CD4-positive, alpha-beta T cell treated with Interleukin-15 for 1 hour (primary cell): ENCODE data around the gene MMP12.

Source experiments
- DNase-seq: peaks from one replicate; pipeline ENCODE4 v3.0.0-alpha.2; 2020

The MMP12 gene

DNA sequence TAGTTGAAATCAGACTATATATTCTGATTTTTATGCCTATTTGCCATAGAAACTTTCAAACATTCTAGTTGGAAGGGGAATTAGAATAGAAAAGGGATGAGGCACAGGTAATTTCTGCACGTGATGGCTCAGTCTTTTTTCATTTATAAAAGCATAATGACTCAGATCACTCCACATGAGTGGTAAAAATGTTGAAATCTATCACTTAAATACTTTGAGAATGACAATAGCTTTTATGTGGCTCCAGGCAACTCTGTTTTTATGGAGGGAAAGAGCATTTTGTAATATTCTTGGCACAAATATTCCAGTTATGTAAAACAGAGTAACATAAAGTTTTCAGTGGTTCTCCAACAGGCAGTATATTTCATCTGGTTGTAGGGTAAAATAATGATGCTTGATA lies 25.5 kb downstream of the MMP12 start:
- no peak for DNase-seq

DNA sequence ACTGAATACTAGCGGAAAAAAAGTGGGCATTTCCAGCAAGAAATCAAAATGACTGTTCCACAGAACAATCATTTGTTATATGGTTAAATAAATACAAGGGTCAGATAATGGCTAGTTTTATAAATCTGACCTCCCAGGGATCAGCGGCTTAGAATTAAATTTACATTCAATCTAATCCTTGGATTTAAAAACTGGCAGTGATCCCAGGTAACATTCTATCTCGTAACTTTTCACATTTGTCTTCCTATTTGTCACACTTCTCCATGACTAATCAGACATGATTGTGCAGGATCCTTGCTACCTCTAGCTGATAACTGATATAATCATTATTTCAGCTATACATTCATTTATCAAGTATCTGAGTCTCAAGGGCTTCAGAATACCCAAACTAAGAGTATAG lies 28.5 kb downstream of the MMP12 start:
- DNase-seq, result no peak

DNA sequence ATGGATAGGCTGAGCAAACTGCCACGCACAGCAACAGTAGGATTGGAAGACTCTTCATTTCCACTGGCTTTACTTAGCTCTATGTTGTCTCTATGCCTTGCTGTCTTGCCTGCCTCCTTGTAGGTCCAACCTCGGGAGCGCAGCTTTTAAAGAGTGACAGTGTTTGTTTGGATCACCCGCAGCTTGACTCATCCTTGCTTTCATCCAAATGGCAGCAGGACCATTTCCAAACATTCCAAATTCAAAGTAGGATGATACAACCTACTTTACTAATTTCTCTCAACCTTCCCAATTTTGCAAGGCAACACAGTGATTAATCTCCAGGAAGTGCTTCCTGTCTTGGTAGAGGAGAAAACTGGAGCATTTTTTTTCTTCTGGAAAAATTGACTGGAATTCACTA lies 31.3 kb downstream of the MMP12 start, which contains the start of gene MMP3:
TSS of gene MMP3 (minus strand) at position 121 of the 400 bp plus-strand sequence. CDS start at position 58, 63 bp downstream.
- no peak for DNase-seq

DNA sequence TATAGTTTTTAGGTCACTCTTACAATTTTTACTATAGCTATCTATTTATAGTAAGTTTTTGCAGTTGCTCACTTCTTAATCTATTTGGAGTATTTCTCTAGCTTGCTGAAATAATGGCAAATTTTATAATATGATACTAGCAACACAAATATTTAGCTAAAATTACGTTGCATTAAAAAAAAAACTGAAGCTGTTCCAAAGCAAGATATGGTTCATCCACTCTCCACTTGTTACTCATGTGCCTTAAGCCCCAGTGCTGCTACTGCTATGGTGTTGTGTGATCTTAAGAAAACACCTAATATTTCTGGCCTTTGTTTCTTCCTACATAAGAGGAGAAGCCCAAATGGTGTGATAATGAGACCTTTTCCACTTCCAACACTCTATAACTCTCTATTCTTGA lies 31.9 kb downstream of the MMP12 start:
- DNase-seq, result no peak

DNA sequence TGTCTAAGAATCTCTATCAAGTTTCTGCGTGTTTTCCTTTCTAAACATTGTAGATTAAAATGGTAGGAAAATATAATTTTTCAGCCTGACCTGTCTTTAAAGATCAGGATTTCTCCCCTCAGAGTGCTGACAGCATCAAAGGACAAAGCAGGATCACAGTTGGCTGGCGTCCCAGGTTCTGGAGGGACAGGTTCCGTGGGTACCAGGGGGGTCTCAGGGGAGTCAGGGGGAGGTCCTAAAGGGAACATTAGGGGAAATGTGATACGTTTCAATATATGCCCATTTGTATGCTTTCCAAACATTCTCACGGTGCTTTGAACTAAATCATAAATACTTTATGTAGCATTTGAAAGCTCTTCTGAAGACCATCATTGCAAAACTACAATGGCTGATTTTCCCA lies 34.8 kb downstream of the MMP12 start:
- DNase-seq, result no peak

DNA sequence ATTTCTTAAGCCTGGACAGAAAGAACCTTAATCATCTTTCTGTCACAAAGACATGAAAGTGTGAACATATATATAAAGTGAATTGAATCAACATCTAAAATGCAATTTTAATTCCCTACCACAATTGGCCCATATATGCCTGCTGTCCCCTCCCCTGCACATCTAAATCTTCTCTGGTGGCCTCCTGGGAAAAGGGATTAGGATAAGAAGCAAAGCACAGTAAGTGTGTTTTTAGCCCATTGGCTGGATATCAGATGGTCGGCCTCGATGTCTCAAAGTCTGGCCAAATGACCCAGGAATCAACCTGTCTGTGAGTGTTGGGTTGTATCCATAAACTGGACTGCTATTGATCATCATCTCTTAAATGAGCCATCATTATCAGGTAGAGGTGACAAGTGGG lies 37.1 kb downstream of the MMP12 start:
- no peak for DNase-seq

DNA sequence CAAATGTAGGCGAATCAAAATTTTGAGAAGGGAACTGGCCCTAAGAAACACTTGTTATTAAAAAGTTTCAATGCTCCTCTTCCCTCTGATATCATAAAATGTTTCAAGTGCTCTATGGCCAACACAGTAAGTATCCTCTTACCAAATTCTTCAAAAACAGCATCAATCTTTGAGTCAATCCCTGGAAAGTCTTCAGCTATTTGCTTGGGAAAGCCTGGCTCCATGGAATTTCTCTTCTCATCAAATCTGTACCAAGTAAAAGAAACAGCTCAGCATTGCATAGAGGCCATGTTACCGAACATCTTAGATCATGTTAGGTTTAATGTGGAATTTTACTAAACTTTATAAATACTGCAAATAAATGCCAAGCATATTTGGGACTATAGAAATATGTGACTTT lies 37.6 kb downstream of the MMP12 start:
- DNase-seq, result no peak

DNA sequence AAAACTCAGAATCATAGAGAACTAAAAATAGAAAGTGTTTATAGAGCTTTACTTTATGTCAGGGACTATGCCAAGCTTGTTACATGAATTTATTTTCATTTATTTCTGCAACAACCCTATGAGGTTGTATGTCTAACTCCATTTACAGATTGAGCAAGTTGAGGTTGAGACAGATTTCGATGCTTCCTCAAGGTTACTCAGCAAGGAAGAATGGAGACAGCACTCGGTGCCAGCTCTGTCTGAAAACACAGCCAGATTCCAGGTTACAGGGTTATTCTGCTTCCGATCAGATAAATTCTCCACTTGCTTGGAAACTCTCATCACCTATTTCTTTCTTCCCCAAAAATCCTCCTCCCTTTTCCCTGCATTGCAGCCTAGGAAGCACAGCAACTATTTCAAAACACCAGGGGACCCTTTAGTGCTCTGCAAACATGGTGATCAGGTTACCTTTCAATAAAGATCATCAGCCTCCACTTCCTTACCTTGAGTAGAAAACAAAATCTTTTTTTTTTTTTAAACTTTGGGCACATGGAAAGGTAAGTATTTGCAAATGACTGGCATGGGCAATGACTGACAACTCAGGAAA lies 38.4 kb downstream of the MMP12 start:
- no peak for DNase-seq

DNA sequence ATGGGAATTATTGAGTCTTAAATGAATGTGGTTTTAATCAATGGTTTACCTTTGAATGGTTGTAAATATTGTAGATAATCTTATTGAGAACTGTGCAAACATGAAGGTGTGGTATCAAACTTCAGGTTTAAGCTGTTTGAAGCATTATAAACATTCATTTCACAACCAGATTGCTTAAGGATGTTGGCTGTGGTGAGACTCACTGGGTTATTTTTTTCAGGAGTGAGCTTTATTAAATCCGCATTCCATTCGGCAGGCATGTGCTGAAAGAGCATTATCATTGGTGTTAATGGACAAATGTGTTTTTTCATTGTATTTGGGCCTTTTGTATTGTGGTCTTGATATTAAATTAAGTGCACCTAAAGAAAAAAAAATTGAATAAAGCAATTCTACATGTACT lies 41.1 kb downstream of the MMP12 start:
- no peak for DNase-seq

DNA sequence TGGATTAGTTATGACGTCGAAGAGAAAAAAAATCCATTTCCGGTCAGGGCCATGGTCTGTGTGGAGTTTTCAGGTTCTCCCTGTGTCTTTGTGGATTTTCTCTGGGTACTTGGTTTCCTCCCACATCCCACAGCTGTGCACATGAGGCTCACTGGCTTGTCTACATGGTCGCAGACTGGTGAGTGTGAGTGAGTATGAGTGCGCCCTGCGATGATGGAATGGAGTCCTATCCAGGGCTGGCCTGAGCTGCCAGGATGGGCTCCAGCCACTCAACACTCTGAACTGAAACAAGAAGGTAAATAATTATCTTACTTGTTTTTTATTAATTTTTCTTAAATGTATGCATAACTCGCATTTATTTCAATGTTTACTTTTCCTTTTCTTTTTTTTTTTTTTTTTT lies 42.2 kb downstream of the MMP12 start:
- DNase-seq, result no peak

DNA sequence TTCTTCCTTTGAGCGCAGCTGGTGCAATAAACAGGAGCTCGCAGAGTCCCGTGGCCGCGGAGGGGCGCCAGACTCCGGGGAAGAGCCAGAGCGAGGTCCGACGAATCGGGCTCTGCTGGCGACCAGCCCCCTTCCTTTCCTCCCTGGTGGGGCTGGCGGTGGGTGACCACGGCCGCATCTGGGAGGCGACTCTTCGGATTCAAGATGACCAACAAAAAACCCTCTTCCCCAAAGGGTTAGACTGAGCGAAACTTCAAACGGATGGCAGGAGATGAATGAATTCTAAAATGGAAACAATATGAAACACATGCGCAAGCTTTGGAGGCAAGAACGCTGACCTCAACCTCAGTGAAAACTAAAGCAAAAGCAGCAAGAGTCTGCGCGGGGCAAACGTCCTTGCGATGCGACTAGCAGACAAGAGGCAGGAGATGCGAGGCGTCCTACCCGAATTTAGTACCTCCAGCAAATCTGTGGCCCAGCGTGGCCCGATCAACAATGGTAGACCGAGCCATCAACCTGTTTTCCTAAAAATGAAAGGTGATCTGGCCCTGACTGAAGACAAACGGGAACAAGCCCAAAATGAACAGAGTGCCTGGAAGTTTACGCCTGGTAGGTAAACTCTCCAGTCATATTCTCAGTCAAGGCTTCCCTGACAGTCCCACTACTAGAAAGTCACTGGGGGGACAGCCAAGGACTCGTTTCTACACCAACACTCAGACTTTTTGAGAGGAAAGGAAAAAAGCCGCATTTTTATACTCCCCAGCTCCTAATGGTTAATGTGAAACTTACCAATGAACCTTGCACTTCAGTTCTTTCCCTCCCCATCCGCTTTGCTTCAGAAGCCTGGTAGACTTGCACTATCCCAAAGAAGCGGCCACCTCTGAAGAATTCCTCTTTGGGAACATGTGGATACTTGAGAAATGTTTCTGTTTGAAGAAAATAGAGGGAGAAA lies 43.0 kb downstream of the MMP12 start:
- no peak for DNase-seq

DNA sequence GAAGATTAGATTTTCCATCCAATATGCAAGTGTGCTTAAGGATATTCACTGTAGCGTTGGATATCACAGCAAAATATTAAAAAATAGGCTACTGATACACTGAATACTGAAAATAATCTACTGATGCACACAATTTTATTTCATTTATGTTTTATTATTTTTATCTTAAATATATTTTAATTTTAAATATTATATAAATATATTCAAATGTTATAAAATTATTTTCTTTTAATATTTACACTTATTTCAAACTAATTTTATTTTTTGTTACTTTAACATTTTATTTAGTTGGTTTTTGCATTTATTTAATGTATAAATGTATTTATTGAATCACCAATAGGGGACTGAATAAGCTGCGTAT lies 43.7 kb downstream of the MMP12 start:
- no peak for DNase-seq

DNA sequence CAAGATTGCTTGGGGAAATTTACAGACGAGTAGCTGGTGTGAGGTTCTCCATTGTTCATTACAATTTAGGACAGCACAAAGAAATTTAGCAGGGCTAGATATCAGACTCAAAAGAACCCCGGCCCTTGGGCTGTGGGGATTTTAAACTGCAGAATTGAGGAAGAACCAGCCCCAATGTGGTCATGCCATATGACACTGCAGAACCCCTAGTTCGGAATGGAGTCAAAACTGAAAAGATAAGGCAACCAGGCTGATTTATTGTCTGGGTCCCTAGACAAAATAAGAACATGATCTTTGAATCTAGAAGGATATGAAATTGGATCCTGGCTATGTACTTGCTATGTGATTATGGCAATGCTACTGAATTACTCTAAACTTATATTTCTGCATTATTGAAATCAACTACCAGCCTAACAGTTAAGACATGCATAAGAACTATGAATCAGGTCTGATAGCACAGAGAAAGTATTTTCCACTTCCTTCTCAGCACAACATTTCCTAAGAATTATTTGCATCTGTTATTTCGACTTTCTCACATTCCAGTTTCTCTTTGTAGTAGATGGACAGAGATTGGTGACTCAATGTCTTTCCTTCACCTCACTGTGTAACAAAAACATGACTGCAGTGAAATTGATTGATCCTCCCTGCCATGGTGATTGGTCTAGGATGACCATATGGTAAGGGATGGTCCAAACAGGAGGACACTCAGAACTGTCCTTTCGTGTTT lies 44.6 kb downstream of the MMP12 start:
- DNase-seq, result no peak

DNA sequence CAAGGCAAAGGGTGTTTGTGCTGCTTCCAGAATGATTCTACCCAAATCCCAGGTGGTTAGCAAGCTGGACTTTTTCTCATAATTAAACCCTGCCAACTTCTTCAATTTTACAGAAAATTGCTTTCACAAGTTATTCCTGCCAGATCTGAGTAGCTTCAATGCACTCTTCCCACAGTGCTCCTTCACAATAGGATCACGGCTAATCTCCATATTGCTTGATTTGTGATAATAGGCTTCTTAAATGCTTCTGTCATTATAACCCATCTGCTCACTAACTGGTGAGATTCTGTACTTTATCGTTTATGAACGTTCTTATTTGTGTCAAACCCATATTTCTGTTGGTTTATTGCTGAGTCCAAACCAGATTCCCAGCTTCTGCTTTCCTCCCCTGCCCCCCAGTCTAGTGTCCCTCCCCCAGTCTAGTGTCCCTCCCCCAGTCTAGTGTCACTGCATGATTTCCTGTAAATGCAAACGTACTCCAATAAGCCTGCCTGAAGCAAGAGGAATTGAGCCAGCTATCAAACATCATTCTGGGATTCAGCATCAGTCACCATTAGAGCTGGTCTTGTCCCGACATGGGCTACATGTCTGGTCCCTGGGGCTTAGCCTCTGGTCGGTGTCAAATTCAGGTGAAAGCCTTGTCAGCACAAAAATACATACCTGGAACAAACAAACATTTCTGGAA lies 45.3 kb downstream of the MMP12 start:
- no peak for DNase-seq

DNA sequence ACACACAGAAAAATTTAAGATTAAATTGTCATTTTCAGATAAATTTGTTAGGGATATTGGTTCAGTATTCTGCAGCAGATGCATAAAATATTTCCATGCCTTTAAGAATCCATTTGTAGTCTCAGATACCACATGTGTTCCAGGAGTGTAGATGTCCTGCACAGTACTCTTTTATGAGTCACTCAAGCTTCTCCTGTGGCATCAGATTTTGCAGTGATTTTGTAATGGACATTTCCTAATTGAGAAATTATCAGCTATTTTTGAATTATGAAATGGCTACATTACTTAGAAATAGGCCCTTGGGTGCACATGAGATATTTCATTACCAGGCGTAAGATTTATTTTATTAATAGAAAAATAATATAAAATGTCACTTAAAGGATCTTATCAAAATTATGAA lies 50.2 kb downstream of the MMP12 start:
- DNase-seq, result no peak

DNA sequence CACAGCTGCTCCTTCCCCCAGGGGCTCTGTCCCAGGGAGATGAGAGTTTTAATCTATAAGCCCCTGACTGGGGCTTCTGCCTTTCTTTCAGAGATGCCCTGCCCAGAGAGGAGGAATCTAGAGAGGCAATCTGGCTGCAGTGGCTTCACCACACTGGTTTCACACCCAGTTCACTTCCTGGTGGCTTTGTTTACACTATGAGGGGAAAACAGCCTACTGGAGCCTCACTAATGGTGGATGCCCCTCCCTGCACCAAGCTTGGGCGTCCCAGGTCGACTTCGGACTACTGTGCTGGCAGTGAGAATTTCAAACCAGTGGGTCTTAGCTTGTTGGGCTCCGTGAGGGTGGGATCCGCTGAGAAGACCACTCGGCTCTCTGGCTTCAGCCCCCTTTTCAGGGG lies 55.3 kb downstream of the MMP12 start:
- no peak for DNase-seq

DNA sequence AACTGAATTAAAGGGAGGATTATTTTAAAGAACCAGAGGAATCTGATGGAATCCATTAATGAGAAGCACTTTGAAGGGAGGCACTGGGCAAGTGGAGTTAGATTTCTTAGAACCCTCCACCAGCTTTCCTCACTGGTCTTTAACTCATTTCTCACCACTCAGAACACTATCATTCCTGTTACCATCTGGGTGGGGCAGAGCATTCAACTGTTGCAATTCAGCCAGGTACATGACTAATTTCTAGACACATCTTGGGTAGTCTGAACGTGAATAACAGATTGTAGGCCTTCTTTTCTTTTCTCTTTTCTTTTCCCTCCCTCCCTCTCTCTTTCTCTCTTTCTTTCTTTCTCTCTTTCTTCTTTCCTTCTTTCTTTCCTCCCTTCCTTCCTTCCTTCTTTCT lies 61.3 kb downstream of the MMP12 start:
- DNase-seq, result no peak
